ENCODE measurements around the gene HNRNPH2.

DNA sequence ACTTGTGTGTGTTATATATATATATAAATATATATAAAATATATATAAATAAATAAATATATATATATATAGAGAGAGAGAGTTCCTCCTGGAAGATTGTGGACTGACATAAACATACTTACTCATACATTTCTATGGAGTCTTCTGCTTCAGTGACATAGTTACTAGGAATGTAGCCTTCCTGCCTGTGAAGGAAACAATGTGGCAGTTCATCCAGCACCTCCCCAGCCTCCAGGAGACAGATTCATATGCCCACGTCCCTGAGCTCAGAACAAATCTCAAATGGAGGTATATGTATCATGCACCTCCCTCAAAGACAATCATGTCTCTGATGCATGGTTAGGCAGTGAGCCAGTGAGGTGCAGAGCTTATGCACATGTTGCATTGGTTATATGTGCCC, 48.1 kb upstream of the HNRNPH2 start:
- no peak for TF ChIP-seq POLR2A (IDR thresholded peaks at IDR 0.05)
- TF ChIP-seq, protein P1, sequence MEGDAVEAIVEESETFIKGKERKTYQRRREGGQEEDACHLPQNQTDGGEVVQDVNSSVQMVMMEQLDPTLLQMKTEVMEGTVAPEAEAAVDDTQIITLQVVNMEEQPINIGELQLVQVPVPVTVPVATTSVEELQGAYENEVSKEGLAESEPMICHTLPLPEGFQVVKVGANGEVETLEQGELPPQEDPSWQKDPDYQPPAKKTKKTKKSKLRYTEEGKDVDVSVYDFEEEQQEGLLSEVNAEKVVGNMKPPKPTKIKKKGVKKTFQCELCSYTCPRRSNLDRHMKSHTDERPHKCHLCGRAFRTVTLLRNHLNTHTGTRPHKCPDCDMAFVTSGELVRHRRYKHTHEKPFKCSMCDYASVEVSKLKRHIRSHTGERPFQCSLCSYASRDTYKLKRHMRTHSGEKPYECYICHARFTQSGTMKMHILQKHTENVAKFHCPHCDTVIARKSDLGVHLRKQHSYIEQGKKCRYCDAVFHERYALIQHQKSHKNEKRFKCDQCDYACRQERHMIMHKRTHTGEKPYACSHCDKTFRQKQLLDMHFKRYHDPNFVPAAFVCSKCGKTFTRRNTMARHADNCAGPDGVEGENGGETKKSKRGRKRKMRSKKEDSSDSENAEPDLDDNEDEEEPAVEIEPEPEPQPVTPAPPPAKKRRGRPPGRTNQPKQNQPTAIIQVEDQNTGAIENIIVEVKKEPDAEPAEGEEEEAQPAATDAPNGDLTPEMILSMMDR (IDR thresholded peaks at IDR 0.05 in 4 of 5, conservative IDR thresholded peaks at IDR 0.05 in 1 of 5) = no peak
